GM13976 (cell line): ENCODE data around the gene MERTK.

Source experiments
- DNase-seq: peaks from one replicate; pipeline ENCODE4 v3.0.0; 2012; ENCODE audit warnings: low spot score
- CTCF ChIP-seq: IDR thresholded peaks from 2 replicates; pipeline ENCODE4 v1.5.1; 2012; ENCODE audit warnings: borderline replicate concordance, mild to moderate bottlenecking; ENCODE audit not compliant: insufficient read depth; ENCODE audit errors: extremely low read depth, missing control alignments, control extremely low read depth
- in situ Hi-C: fragments of 300-500 bp; cut with MboI; formaldehyde crosslinking; loops from one replicate; pipeline ENCODE4 v1.12.0; 2022; ENCODE audit warnings: low sequenced_read_pairs, mixed read lengths, inconsistent platforms; ENCODE audit not compliant: unreplicated experiment

Gene MERTK

DNA sequence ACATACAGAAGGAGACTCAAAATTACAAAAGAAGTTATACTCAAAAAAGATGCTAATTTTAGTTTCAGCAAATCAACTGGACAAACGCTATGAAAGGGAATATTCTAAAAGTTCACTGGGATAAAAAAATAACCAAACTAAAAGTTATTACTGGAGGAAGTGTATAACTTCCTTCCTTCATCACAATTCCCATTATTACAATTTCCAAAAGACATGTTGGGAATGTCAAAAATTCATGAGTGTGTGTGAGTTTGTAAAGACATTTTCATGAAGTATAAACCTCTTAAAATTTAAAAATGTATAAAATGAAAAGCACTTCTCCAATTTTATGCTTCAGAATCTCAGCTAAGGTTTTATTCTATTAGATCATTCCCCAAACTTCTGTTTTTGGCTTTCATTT lies 67.8 kb downstream of the MERTK start:
- no peak for TF ChIP-seq CTCF
- DNase-seq, result no peak
- in situ Hi-C loops, result no loop called here

GRCh38 chr2:111967018-111967417 lies 68.6 kb downstream of the MERTK start:
- in situ Hi-C loops, result no loop called here
- no peak for TF ChIP-seq CTCF
- DNase-seq, result no peak

DNA sequence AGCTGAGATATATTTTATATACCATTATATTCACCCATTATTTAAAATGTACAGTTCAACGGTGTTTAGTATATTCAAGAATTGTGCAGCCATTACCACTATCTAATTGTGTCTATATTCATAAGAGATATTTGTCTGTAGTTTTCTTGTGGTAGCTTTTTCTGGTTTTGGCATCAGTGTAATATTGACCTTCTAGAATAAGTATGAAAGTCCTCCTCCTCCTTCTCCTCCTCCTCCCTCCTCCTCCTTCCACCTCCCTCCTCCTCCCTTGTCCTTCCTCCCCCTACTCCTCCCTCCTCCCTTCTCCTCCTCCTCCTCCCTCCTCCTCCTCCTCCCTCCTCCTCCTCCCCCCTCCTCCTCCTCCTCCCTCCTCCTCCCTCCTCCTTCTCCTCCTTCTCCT lies 72.0 kb downstream of the MERTK start:
- in situ Hi-C loops, result no loop called here
- no peak for TF ChIP-seq CTCF
- no peak for DNase-seq

DNA sequence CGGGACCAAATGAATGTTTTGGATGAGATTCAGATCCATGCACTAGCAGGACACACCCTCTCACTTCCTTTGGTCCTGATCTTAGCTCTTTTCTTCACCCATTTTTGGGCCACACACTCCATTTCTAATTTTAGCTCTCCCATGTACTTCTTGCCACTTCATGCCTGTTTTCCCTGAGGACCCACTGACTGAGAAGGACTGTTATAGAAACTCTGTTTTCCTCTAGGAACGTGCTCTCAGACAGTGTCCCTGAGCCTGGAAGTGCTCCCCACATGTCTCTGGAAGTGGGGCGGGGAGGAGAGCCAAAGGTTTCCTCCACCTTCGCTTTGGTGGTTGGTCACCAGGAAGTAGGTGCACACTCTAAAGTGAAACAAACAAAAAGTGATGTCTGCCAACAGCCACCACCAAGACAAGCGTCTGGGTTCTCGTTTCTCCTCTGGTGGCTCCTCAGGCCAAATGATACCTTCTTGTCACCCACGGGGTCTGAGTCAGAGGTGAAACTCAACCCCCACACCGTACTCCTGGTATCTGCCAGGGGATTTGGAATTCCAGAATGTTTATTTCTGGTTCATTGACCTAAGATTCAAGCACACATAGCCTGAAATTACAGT lies 74.7 kb downstream of the MERTK start:
- TF ChIP-seq CTCF, result no peak
- DNase-seq, result no peak
- in situ Hi-C loops, result no loop called here

GRCh38 chr2:111973701-111974100 lies 75.3 kb downstream of the MERTK start:
- in situ Hi-C loops, result no loop called here
- no peak for TF ChIP-seq CTCF
- DNase-seq, result no peak

- TF ChIP-seq CTCF, result no peak
- in situ Hi-C loops, result no loop called here
- no peak for DNase-seq
Measured at GRCh38 chr2:111975053-111975552, 76.7 kb downstream of the MERTK start.
